Coronary artery (tissue), 2 donors: ENCODE measurements around the gene GC.

Source experiments
- DNase-seq: peaks from one replicate; pipeline ENCODE4 v3.0.0-alpha.2; 2017; ENCODE audit warnings: low spot score
- H3K27ac ChIP-seq, 2 donors: fragments of 200-600 bp; sonication (generic); one replicate each; pipeline ENCODE4 v1.5.1; 2016 to 2019
- H3K4me3 ChIP-seq: fragments of 200-600 bp; sonication (generic); 2 replicates; pipeline ENCODE4 v1.5.1; 2016; ENCODE audit warnings: mild to moderate bottlenecking, moderate library complexity
- CTCF ChIP-seq: fragments of 200-600 bp; sonication (generic); IDR thresholded peaks from one replicate; pipeline ENCODE4 v1.5.1; 2019; ENCODE audit warnings: antibody characterized with exemption

Gene GC

GRCh38 chr4:71698141-71698540 lies 85.7 kb downstream of the GC start:
- DNase-seq, result no peak
- no peak overlapping the region for H3K4me3 ChIP-seq
- H3K27ac ChIP-seq, result no peak overlapping the region
- TF ChIP-seq CTCF, result no peak

- no peak for DNase-seq
- no peak overlapping the region for H3K27ac ChIP-seq
- H3K4me3 ChIP-seq, result no peak overlapping the region
Observed at GRCh38 chr4:71697031-71697430, 86.8 kb downstream of the GC start.

GRCh38 chr4:71694961-71695360 lies 88.9 kb downstream of the GC start:
- no peak for DNase-seq
- H3K4me3 ChIP-seq, result no peak overlapping the region
- TF ChIP-seq CTCF, result no peak
- H3K27ac ChIP-seq, result no peak overlapping the region

More at GRCh38 chr4:71697031-71697430, 86.8 kb downstream of the GC start:
- TF ChIP-seq CTCF, result no peak

GRCh38 chr4:71692963-71693362 lies 90.9 kb downstream of the GC start:
- no peak overlapping the region for H3K27ac ChIP-seq
- no peak for DNase-seq
- H3K4me3 ChIP-seq, result no peak overlapping the region
- TF ChIP-seq CTCF, result no peak

- DNase-seq, result no peak
- TF ChIP-seq CTCF, result no peak
- Histone ChIP-seq H3K4me3 (no peak overlapping the region), H3K27ac (no peak overlapping the region)
Observed at GRCh38 chr4:71692198-71692597, 91.7 kb downstream of the GC start.
